Stimulated activated CD8-positive, alpha-beta memory T cell treated with anti-CD3 and anti-CD28 coated beads, Interleukin-12 subunit alpha, Interleukin-12 subunit beta, amount 100 ng/mL, for 24 hours (primary cell): ENCODE results near the gene RBBP6.
"Not testable (repeated sequence)": the region's sequence is repeated elsewhere in the genome, so short reads cannot be mapped to it uniquely, and the experiment has no call there.

Experiments used
- DNase-seq: peaks from one replicate; pipeline ENCODE4 v3.0.0-alpha.2; 2020; ENCODE audit errors: extremely low read depth

Gene RBBP6

GRCh38 chr16:24539295-24539849 lies at the start of gene RBBP6:
RBBP6 (plus strand) TSS chr16:24539566; CDS start chr16:24540627, 1,061 bp downstream.
- DNase-seq = peak; percentile 79

- no peak for DNase-seq
Observed at GRCh38 chr16:24490866-24491265, 48.5 kb upstream of the RBBP6 start.

- DNase-seq = no peak
Observed at GRCh38 chr16:24491731-24492130, 47.6 kb upstream of the RBBP6 start.

- no peak for DNase-seq
Observed at GRCh38 chr16:24493821-24494220, 45.5 kb upstream of the RBBP6 start.

GRCh38 chr16:24495207-24495606 lies 44.2 kb upstream of the RBBP6 start:
- DNase-seq = not testable (repeated sequence)

GRCh38 chr16:24497440-24497839 lies 41.9 kb upstream of the RBBP6 start:
- no peak for DNase-seq

- no peak for DNase-seq
Observed at GRCh38 chr16:24499193-24499814, 40.1 kb upstream of the RBBP6 start.

GRCh38 chr16:24504472-24505345 lies 34.7 kb upstream of the RBBP6 start:
- DNase-seq = peak; percentile 8

GRCh38 chr16:24505959-24506358 lies 33.4 kb upstream of the RBBP6 start:
- DNase-seq = no peak

- no peak for DNase-seq
Observed at GRCh38 chr16:24507959-24508480, 31.3 kb upstream of the RBBP6 start.

- DNase-seq = no peak
Observed at GRCh38 chr16:24508614-24509013, 30.8 kb upstream of the RBBP6 start.

GRCh38 chr16:24509536-24509935 lies 29.8 kb upstream of the RBBP6 start:
- no peak for DNase-seq

GRCh38 chr16:24511174-24511573 lies 28.2 kb upstream of the RBBP6 start:
- no peak for DNase-seq

- no peak for DNase-seq
Observed at GRCh38 chr16:24511792-24512191, 27.6 kb upstream of the RBBP6 start.

- DNase-seq = no peak
Observed at GRCh38 chr16:24514096-24514495, 25.3 kb upstream of the RBBP6 start.

- no peak for DNase-seq
Observed at GRCh38 chr16:24515186-24515585, 24.2 kb upstream of the RBBP6 start.

- peak; percentile 39 for DNase-seq
Observed at GRCh38 chr16:24516900-24517669, 22.3 kb upstream of the RBBP6 start.

GRCh38 chr16:24518498-24518897 lies 20.9 kb upstream of the RBBP6 start:
- no peak for DNase-seq

- DNase-seq = no peak
Observed at GRCh38 chr16:24520983-24521382, 18.4 kb upstream of the RBBP6 start.

- DNase-seq = no peak
Observed at GRCh38 chr16:24522751-24523150, 16.6 kb upstream of the RBBP6 start.

- DNase-seq = no peak
Observed at GRCh38 chr16:24523569-24523968, 15.8 kb upstream of the RBBP6 start.
